HTERT RPE-1 (cell line): ENCODE results near the gene SHH.

Experiments used
- in situ Hi-C: fragments of 300-500 bp; cut with MboI; formaldehyde crosslinking; loops from 4 replicates; pipeline ENCODE4 v1.14.3; 2020; ENCODE audit warnings: low sequenced_read_pairs

SHH gene

DNA sequence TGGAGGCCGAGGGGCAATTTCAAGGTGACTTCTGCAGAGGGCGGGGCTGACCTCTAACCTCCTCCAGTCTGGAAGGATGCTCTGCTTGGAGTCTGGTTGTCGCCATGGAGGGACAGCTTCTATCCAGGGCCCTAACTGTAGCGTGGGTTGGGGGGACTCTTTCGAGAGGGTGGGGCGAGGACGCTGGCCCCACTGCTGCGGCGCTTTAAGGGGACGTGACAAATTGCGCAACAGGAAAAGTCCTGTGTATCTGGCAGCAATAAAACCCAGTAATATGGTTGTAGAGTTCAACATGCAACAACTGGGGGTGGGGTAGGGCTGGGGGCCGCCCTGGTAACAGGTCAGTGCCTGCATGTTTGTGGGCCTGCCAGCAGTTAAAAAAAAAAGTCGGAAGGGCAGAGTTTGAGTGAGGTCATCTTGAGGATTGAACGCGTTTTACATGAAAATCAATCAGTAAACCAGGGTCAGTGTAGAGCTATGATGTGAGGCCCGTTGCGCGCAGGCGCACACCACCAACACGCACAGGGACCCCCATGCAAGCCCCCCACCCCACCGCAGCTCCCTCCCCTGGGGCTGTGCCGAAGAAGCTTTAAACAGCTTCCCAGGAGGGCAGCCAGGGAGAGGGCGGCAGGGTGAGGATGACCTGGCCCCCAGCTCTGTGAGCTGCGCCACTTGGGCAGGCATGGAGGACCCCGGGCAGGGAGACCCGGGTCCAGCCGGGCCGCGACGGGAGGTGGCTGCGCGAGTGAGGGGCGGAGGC is 4.3 kb downstream of the SHH start:
- in situ Hi-C loops: no loop called here

DNA sequence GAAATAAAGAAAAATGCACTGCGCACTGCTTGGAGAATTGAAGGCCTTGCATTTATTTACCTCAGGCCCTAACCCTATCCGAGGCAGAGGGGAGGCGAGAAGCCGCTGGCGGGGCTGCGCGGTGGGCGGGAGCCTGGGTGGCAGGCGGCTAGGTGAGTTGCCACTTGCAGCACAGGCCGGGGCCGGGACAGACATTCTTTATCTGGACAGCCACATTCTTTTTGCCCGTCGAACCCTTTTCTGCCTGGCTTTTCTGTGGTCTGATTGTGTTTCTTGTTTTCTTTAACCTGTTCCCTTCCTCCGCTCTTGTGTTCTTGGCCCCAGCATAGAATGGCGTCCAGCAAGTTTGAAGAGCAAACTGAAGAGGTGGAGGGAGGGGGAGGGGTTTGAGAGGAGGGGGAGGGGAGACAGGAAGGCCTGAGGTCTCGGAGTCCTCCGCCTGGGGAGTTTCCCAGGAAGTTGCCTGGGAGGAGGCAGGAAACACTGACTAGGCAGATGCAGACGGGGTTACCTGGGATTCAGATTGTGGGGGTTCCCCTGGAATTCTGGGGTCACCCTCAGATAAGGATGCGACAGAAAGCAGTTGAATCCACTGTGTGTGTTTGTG is 5.1 kb downstream of the SHH start:
- in situ Hi-C loops: no loop called here

- in situ Hi-C loops: no loop called here
These were observed 6.0 kb downstream of the SHH start for GRCh38 chr7:155806096-155806871.

- in situ Hi-C loops: no loop called here
These were observed 6.5 kb downstream of the SHH start for GRCh38 chr7:155805826-155806095.

- in situ Hi-C loops: no loop called here
These were observed 7.1 kb downstream of the SHH start for GRCh38 chr7:155804897-155805825.

- in situ Hi-C loops: no loop called here
These were observed 7.8 kb downstream of the SHH start for GRCh38 chr7:155804431-155804831.

DNA sequence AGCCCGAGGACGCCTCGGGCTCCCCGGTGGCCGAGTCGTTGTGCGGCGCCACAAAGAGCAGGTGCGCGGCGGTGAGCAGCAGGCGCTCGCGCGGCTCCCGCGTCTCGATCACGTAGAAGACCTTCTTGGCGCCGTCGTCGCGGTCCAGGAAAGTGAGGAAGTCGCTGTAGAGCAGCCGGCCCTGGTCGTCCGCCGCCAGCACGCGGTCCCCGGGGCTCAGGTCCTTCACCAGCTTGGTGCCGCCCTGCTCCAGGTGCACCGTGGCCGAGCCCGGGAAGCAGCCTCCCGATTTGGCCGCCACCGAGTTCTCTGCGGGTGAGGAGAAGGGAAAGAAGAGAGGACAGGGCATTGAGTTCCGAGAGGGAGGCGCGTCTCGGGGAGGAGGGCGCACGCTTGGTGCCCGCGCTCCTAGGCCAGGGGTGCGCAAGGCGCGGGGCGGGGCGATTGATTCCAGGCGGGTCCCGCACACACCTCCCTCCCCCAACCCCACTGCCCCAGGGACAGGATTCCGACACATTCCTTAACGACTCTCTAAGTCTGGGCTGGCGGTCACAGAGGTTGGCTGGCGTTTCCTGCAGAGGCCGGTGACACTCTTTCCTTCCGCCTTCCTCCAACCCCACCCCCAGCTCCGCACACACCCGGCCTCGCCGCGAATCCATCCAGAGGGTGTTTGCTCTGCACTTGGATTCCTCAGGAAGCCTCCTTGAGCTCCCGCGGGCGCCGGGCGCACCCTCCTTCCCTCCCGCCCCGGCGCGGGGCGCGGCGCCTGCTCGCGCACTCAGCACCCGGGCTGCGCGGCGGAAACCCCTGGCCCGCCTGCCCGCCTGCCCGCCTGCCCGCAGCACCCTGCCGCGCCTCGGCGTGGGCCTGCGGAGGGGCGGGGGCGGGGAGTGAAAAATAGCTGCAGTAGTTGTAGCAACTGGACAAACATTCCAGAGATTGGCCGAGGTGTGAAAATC is 8.6 kb downstream of the SHH start:
- in situ Hi-C loops: no loop called here

- in situ Hi-C loops: no loop called here
These were observed 9.3 kb downstream of the SHH start for GRCh38 chr7:155802906-155803417.

- in situ Hi-C loops: no loop called here
These were observed 10.0 kb downstream of the SHH start for GRCh38 chr7:155802291-155802690.

DNA sequence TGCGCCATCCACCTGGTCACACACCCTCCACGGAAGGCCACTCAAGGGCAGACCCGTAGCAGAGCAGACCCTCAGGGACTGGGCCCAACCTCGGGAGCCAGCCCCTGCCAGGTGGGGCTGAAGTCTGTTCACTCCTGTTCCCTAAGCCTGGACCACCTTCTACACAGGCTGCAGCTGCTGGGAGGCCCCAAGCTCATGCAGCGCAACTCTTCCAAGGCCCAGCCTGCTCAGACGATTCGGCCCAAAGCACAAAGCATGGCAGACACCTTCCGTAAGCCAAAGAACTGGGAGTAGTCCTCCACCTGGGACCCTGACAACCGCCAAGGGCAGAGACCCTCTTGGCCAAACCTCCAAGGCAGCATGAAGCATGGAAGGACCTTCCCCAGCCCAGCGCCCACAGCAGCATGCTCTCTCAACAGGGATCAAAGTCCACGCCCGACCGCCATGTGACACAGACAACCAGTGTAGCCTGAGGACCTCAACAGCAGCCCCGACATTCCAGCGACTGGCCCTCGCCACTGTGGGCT is 11.5 kb downstream of the SHH start:
- in situ Hi-C loops: no loop called here

- in situ Hi-C loops: no loop called here
These were observed 12.0 kb downstream of the SHH start for GRCh38 chr7:155800301-155800700.

DNA sequence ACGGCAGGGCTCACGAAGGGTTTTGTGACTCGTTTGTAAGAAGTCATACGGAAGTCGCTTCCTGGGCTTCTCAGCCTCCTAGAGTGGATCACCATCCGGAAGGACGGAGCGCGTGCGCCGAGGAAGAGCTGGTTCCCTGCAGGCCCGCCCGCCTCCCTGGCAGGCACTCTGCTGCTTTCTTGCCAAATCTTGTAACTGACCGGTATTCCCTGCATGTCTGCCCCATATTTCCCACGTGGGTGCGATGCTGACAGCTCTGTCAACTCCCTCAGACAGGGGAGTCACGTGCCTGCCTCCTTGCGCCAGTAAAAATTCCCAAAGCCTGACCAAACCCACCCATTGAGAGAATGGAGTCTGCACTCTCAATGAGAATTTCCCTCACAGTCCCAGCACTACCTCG is 12.7 kb downstream of the SHH start:
- in situ Hi-C loops: no loop called here

GRCh38 chr7:155798673-155799439 is 13.4 kb downstream of the SHH start:
- in situ Hi-C loops: no loop called here

DNA sequence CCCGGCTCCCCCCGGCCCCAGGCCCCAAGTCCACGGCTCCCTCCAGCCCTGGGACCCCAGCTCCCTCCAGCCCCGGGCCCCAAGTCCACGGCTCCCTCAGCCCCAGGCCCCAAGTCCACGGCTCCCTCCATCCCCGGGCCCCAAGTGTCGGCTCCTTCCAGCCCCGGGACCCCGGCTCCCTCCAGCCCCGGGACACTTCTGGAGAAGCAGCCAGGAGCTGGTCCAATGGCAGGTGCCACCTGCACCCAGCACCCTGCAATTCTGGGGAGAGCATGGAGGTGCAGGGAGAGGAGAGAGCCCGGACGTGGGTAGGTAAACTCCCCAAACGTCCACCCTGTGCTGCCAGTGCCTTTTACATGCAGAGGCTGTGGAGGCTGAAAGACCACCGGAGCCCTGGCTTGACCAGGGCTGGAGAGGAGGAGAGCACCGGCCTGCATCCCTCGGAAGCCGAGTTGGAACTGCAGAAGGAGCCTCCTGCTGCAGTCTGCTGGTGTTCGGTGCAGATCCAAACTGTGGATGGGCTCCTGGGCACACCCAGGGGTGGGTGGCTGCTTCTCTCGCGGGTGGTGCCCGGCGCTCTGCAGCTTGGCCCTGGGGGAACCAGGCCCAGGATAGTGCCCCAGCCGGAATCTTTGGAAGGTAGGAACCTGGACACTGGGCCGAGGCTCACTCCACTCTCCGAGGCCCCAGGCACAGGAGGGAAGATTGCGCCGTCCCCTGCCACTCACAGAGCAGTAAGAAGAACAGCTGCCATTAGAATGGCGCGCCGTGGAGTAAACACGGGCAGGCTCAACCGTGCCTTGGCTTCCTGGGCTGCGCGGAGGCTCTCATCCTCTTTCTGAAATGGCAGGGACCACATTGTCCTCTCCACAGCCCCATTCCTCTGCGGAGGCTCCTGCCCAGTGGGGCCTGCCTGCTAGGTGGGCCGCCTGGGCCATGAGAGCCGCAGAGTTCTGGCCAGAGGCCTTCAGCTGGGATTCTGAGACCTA is 14.7 kb downstream of the SHH start:
- in situ Hi-C loops: no loop called here

DNA sequence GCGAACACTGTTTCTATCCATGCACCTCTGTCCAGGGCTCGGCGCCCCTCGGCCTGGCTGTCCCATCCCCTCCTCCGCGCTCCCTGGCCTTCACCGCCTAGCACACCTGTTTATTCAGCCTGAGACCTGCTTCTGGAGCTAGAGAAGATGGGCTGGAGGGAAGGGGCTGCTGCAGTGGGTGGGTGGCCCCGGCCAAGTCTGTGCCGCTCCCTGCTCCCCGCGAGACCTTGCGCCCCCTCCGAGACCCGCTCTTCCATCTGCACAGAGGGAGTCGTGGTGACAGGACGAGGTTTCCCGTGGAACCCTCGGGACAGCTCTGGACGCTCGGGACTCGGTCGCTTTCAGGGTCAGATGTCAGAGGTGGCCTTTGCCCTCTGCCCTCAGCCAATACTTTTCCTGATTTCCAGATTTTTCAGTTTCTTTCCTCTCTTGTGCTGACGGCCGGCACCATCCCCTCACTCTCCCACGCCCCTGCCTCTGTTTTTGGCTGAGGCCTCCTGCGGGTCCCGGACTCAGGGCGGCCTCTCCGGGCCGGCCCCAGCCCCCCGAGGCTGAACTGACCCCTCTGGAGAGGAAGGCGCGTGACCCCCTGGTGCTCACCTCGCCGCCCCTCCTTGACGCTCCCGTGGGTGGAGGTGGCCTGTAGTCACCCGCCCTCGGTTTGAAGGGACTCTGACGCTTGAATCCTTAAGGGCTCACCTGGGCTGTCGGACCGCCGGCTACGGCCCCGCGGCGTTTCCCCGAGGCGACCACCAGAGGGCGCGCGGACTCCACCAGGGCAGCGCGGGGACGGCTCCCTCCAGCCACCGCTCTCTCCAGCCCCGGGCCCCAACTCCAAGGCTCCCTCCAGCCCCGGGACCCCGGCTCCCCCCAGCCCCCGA is 15.6 kb downstream of the SHH start:
- in situ Hi-C loops: no loop called here

GRCh38 chr7:155795951-155796350 is 16.3 kb downstream of the SHH start:
- in situ Hi-C loops: no loop called here

DNA sequence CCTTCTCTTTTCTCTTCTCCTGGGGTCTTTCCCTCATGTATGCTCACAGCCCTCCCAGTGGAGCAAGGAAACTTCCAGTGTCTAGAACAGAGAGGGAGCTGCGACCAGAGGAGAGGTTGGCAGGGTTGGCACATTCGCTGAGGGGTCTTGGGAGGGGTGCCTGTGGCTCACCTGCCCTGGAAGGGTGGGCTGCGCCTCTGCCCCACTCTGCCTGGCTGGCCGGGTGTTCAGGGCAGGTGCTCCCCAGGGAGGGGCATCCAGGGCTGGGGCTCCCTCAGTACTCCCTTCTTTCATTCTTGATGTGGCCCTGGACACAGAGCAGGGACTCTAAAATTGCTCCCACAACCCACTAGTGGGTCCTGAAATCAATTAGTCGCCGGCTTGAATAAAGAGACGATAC is 16.9 kb downstream of the SHH start:
- in situ Hi-C loops: no loop called here
